KBM-7 (cell line): Measurements from ENCODE around the gene MICU2.
A peak's percentile ranks its signal among the peaks of the same experiment; 100 is the strongest.
"Not testable (repeated sequence)": the region's sequence is repeated elsewhere in the genome, so short reads cannot be mapped to it uniquely, and the experiment has no call there.

Experiments used
- DNase-seq: peaks from one replicate; pipeline ENCODE4 v3.0.0-alpha.2; 2015
- in situ Hi-C: fragments of 300-500 bp; cut with MboI; formaldehyde crosslinking; loops from 2 replicates; pipeline ENCODE4 v1.14.3; 2020; ENCODE audit warnings: low sequenced_read_pairs, low pct_unique_long_range_greater_than_20kb, mixed read lengths

MICU2 gene

GRCh38 chr13:21556051-21556450, 47.9 kb downstream of the MICU2 start:
- no peak for DNase-seq
- in situ Hi-C loops = no loop called here

DNA sequence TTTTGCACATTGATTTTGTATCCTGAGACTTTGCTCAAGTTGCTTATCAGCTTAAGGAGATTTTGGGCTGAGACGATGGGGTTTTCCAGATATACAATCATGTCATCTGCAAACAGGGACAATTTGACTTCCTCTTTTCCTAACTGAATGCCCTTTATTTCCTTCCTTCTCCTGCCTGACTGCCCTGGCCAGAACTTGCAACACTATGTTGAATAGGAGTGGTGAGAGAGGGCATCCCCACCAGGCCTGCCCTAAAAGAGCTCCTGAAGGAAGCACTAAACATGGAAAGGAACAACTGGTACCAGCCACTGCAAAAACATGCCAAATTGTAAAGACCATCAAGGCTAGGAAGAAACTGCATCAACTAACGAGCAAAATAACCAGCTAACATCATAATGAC, 50.7 kb downstream of the MICU2 start:
- DNase-seq = not testable (repeated sequence)

DNA sequence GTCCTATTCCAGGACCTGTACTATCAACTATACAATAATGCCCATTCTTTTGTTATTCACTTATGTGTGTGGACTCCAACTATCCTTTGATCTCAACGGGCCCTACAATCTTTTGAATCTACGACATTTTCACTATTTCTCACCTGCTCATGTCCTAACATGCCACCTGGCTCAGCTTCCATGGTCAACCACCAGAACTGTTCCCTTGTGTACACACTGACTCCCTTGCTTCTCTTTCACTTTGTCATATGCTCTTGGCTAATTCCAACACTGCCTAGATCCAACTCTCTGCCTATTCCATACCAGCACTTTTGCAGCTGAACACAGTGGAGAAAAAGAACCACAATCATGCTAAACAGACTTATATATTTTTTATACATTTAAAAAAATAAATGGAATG, 53.1 kb downstream of the MICU2 start:
- DNase-seq = no peak
- in situ Hi-C loops = no loop called here

More for the DNA sequence above, 50.7 kb downstream of the MICU2 start:
- in situ Hi-C loops = not testable (repeated sequence)

DNA sequence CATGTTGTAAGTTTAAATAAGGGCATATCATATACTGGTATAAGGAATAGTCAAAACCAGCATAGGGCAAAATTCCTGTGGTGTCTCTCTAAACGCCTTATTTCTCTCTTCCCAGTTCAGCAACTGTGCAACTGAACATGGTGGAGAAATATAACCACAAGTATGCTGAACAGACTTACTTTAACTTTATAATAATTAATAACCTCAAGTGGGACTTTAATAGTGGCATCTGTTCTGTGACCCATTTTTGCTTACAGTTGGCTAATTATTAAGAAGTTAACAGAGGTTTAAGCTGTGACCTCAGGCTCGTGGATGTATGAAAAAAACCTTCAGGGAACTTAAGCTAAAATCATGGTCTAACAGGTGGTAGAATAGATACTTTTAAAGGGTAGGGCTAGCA, 54.3 kb downstream of the MICU2 start:
- DNase-seq = no peak
- in situ Hi-C loops = no loop called here

DNA sequence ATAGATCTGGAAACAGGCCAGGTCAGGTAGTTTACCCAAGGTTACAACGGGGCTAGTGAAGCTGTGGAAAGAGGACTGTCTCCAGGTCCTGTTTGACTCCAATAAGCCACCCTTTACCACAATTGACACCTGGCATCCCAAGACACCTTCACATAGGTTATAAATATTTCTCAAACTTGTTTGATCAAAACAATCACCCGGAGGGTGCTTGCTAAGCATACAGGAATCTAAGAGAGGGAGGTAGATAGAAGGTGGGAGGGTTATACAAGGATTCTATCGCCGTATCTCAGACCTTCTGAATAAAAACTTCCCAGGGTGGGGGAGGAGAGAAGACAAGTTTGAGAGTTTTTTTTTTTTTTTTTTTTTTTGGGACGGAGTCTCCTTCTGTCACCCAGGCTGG, 55.4 kb downstream of the MICU2 start:
- no peak for DNase-seq
- in situ Hi-C loops = no loop called here

- no peak for DNase-seq
- in situ Hi-C loops = no loop called here
These were observed 57.6 kb downstream of the MICU2 start for GRCh38 chr13:21546372-21546771.

DNA sequence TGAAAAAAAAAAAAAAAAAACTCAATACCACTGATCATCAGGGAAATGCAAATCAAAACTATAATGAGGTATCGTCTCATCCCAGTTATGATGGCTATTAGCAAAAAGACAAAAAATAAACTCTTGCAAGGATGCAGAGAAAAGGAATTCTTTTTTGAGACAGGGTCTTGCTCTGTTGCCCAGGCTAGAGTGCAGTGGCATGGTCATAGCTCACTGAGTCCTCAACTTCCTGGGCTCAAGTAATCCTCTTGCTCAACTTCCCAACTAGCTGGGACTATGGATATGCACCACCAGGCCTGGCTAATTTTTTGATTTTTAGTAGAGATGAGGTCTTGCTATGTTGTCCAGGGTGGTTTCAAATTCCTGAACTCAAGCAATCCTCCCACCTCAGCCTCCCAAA, 59.5 kb downstream of the MICU2 start:
- in situ Hi-C loops = no loop called here
- no peak for DNase-seq

DNA sequence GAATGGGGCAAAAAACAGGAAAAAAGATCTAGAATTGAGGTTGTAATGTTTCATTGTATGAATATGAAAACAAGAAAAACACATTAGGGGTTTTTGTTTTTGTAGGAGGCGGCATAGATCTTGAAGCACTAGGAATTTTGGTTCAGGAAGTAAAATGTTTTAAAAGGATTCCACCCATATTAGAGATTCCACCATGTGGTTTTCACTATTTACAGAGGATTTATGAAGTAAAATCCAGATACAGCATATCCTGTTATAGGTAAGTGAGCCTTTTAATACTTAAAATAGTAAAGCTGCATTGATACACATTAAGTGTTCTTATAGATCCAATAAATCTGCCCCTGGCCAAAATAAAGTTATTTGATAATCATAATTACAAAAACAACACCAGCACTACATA, 61.4 kb downstream of the MICU2 start:
- DNase-seq = no peak
- in situ Hi-C loops = no loop called here

DNA sequence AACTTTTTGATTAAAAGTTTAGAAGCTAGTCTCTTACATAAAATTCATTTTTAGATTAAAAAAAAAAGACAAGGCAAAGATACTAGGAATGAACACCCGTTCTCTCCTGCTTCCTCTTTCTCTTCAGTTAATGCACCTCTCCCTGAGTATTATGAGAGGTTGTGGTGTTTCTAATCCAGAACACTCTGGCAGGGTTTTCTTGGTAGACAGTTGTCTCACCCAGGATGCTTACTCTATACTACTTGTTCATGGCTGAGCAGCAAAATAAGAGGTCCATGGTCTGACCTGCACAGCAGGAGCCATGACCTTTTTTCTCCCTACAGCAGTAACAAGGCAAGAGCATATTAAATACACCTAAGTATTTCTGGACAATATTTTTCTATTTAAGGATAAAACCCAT, 62.0 kb downstream of the MICU2 start:
- DNase-seq = peak; percentile 49
- in situ Hi-C loops = no loop called here

- in situ Hi-C loops = no loop called here
- no peak for DNase-seq
These were observed 62.7 kb downstream of the MICU2 start for GRCh38 chr13:21541271-21541670.

- in situ Hi-C loops = no loop called here
- DNase-seq = no peak
These were observed 64.3 kb downstream of the MICU2 start for GRCh38 chr13:21539687-21540086.

DNA sequence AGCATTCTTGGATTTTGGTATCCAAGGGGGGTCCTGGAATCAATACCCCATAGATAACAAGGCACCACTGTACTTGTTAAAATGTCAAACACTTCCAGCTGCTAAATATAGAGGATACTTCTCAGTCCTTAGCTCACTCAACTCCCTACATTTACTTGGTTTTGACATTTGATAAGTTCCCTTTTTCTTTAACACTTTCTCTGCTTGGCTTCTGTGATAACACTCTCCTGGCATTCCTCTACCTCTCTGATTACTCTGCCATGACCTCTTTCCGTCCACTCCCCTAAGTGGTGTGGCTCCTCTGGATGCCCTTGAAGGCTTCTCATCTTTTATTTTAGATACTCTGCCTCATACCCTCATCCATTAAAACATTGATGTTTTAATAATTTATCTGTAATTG, 65.2 kb downstream of the MICU2 start:
- in situ Hi-C loops = no loop called here
- DNase-seq = peak; percentile 42

GRCh38 chr13:21538280-21538679, 65.7 kb downstream of the MICU2 start:
- in situ Hi-C loops = no loop called here

DNA sequence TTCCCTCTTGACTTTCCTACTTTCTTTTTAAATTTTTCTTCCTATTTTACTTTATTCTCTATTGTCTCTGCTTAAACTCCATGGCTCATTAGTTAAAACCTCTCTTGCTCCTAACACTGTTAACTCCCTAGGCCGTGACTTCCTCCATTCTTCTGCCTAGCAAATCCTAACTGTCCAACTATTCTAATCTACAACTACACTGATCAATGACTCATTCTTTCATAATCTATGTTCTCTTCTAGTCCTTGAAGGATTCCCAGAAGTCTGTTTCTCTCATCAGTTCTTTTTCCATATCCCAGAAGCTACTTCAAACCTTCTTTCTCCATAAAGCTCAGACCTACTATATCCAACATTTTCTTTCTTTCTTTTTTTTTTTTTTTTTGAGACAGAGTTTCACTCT, 66.9 kb downstream of the MICU2 start:
- no peak for DNase-seq
- in situ Hi-C loops = no loop called here

More at GRCh38 chr13:21538280-21538679, 65.7 kb downstream of the MICU2 start:
- no peak for DNase-seq

GRCh38 chr13:21534760-21535159, 69.2 kb downstream of the MICU2 start:
- DNase-seq = no peak
- in situ Hi-C loops = no loop called here

- DNase-seq = no peak
- in situ Hi-C loops = no loop called here
These were observed 72.5 kb downstream of the MICU2 start for GRCh38 chr13:21531455-21531854.

GRCh38 chr13:21530656-21531055, 73.3 kb downstream of the MICU2 start:
- DNase-seq = no peak
- in situ Hi-C loops = no loop called here

- in situ Hi-C loops = no loop called here
- no peak for DNase-seq
These were observed 74.7 kb downstream of the MICU2 start for GRCh38 chr13:21529146-21529893.

GRCh38 chr13:21528616-21529015, 75.4 kb downstream of the MICU2 start:
- in situ Hi-C loops = no loop called here
- DNase-seq = no peak

DNA sequence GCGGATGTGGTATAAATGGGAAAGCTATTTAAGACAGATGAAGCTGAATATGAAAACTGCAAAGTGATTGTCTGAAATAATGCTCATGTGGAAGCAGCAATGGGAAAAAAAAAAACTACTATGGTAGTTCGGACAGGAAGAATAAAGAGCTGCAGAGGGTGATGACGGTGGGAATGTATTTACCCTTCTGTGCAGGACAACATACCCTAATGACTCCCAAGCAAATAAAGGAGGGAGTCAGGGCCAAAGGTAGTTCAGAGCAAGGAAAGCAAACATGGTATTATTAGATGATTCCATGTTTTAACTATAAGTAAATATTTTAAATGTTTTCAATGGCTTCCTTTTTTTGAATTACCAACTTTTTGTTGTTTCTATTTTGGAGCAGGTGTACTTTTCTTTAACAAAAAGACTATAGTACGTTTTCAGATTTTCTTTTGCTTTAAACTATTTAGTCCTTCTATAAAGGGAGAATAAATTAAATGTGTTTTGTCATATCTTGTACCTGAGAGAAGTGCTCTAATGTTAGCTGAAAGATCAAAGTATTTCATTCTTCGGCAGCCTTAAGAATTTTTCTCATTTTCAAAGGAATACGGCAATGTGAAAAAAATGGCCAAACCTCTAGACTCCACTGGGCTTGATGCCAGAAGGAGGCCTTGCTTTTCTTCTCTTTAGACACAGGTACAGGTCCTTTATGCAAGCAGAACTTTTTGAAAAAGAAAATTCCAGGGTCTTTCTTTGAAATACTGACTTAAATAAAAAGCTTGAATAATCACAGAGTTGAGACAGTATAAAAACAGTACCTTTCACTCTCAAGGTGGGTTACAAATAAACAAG, 77.0 kb downstream of the MICU2 start:
- DNase-seq = no peak
- in situ Hi-C loops = no loop called here

- no peak for DNase-seq
- in situ Hi-C loops = no loop called here
These were observed 81.1 kb downstream of the MICU2 start for GRCh38 chr13:21522847-21523246.
